C4-2B (cell line): Measurements from ENCODE around the gene HORMAD2.

Source experiments
- H3K27ac ChIP-seq: fragments of 450-650 bp; 2 replicates; pipeline ENCODE4 v1.5.1; 2017
- CTCF ChIP-seq: fragments of 450-650 bp; conservative IDR thresholded peaks from 2 replicates; pipeline ENCODE4 v1.5.1; 2017; ENCODE audit warnings: mild to moderate bottlenecking
- ZFX ChIP-seq: fragments of 450-650 bp; IDR thresholded peaks from 2 replicates; pipeline ENCODE4 v1.6.1; 2017

Gene HORMAD2

GRCh38 chr22:30225220-30225927 lies 145.1 kb downstream of the HORMAD2 start:
- H3K27ac ChIP-seq = no peak overlapping the region
- TF ChIP-seq CTCF = no peak
- no peak for TF ChIP-seq ZFX

GRCh38 chr22:30226192-30226832 lies 146.0 kb downstream of the HORMAD2 start:
- TF ChIP-seq ZFX = no peak
- TF ChIP-seq CTCF = no peak
- no peak overlapping the region for H3K27ac ChIP-seq
